ENCODE data around the gene NADSYN1. TPM values are rescaled to one million over a fixed set of nuclear protein-coding genes. Genes with fewer than 3 reads are reported as not detected.

NADSYN1 gene
- polyA plus RNA-seq, 1 donor from 2014 or later: 66.9 TPM

DNA sequence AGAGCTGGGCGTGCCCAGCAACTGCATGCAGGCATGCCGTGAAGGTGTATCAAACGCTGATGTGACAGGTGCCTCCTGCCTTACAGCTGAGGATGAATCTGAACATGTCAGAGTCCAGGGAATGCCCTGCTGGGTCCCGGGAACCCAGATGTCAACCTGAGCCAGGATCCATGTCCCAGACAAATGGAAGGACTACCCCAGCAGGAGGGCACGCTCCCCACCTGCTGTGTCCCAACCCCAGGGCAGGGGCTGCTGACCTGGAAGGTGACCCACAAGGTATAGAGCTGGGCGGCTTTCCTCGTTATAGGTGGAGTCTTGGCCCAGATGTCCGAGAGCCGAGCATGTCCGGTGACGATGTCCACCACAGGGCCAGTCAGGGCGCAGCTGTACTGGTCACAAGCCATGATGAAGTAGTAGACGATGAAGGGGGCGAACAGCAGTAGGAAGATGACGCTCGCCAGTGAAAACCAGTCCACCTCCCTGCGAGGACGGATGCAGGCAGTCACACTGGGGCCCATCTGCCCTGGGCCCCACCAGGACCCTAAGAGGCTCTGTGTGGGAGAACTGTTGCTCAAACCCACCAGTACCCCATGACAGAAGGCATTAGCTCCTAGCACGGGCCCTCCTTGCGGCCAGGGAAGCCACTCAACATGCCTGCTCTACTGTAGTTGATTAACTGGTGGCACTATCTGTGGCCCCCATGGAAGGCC, 9.1 kb upstream of the NADSYN1 start:
- H3K9ac ChIP-seq (ENCODE audit: low read length): no peak overlapping the region

GRCh38 chr11:71444811-71445210, 8.2 kb upstream of the NADSYN1 start:
- Histone ChIP-seq H3K79me2 (replicated peaks; ENCODE audit: insufficient read depth, low read length) (peaks cover 34% of the 10 kb centered on the region), H3K9me3 (ENCODE audit: low read length) (no peaks in the 10 kb centered on the region), H3K36me3 (ENCODE audit: insufficient read depth, low read length) (peaks cover 12% of the 10 kb centered on the region), H3K9me2 (ENCODE audit: insufficient read depth, low read length) (no peaks in the 10 kb centered on the region), H3K4me3 (ENCODE audit: low read length) (no peak overlapping the region), H2AFZ (ENCODE audit: low read depth, low read length) (no peak overlapping the region), H3K4me2 (ENCODE audit: low read length) (no peak overlapping the region), H3F3A (ENCODE audit: insufficient read depth, low read length, poor library complexity, severe bottlenecking) (no peaks in the 10 kb centered on the region), H3K27ac (ENCODE audit: low read length) (no peak overlapping the region), H4K20me1 (ENCODE audit: insufficient read depth) (no peaks in the 10 kb centered on the region), H3K9ac (ENCODE audit: low read length) (no peak overlapping the region), H3K27me3 (ENCODE audit: insufficient read depth, low read depth, low read length) (no peaks in the 10 kb centered on the region)
- no peak for TF ChIP-seq POLR2AphosphoS5 (IDR thresholded peaks at IDR 0.05)
- no peak for TF ChIP-seq EP300 (conservative IDR thresholded peaks at IDR 0.05; ENCODE audit: poor library complexity, severe bottlenecking)
- no peak for TF ChIP-seq SMC3 (conservative IDR thresholded peaks at IDR 0.05; ENCODE audit: poor library complexity)
- TF ChIP-seq, protein P1, sequence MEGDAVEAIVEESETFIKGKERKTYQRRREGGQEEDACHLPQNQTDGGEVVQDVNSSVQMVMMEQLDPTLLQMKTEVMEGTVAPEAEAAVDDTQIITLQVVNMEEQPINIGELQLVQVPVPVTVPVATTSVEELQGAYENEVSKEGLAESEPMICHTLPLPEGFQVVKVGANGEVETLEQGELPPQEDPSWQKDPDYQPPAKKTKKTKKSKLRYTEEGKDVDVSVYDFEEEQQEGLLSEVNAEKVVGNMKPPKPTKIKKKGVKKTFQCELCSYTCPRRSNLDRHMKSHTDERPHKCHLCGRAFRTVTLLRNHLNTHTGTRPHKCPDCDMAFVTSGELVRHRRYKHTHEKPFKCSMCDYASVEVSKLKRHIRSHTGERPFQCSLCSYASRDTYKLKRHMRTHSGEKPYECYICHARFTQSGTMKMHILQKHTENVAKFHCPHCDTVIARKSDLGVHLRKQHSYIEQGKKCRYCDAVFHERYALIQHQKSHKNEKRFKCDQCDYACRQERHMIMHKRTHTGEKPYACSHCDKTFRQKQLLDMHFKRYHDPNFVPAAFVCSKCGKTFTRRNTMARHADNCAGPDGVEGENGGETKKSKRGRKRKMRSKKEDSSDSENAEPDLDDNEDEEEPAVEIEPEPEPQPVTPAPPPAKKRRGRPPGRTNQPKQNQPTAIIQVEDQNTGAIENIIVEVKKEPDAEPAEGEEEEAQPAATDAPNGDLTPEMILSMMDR (IDR thresholded peaks at IDR 0.05; ENCODE audit: poor library complexity, severe bottlenecking): no peak
- TF ChIP-seq REST (IDR thresholded peaks at IDR 0.05; ENCODE audit: borderline replicate concordance): no peak

More for the DNA sequence above, 9.1 kb upstream of the NADSYN1 start:
- Histone ChIP-seq H3K79me2 (replicated peaks; ENCODE audit: insufficient read depth, low read length) (peaks cover 25% of the 10 kb centered on the region), H3K4me2 (ENCODE audit: low read length) (no peak overlapping the region), H3K9me2 (ENCODE audit: insufficient read depth, low read length) (no peaks in the 10 kb centered on the region), H3K4me3 (ENCODE audit: low read length) (no peak overlapping the region), H2AFZ (ENCODE audit: low read depth, low read length) (no peak overlapping the region), H3F3A (ENCODE audit: insufficient read depth, low read length, poor library complexity, severe bottlenecking) (no peaks in the 10 kb centered on the region), H3K27ac (ENCODE audit: low read length) (no peak overlapping the region), H3K36me3 (ENCODE audit: insufficient read depth, low read length) (peaks cover 14% of the 10 kb centered on the region), H4K20me1 (ENCODE audit: insufficient read depth) (no peaks in the 10 kb centered on the region), H3K27me3 (ENCODE audit: insufficient read depth, low read depth, low read length) (no peaks in the 10 kb centered on the region), H3K9me3 (ENCODE audit: low read length) (no peaks in the 10 kb centered on the region)
- TF ChIP-seq, protein P1 (IDR thresholded peaks at IDR 0.05; ENCODE audit: poor library complexity, severe bottlenecking): no peak
- TF ChIP-seq RAD21 (conservative IDR thresholded peaks at IDR 0.05) (no peak), REST (IDR thresholded peaks at IDR 0.05; ENCODE audit: borderline replicate concordance) (no peak), TAF1 (IDR thresholded peaks at IDR 0.05; ENCODE audit: low read depth) (no peak), EZH2 (IDR thresholded peaks at IDR 0.05; ENCODE audit: borderline replicate concordance, insufficient read depth, low read length, poor library complexity, severe bottlenecking) (no peak), MXI1 (conservative IDR thresholded peaks at IDR 0.05; ENCODE audit: poor library complexity, severe bottlenecking) (no peak)
